ENCODE data around the gene PRDM16. TPM values are rescaled to one million over a fixed set of nuclear protein-coding genes. Genes with fewer than 3 reads are reported as not detected.

Gene PRDM16
- total RNA-seq, 1 donor from 2014 or later: 0.43 TPM

DNA sequence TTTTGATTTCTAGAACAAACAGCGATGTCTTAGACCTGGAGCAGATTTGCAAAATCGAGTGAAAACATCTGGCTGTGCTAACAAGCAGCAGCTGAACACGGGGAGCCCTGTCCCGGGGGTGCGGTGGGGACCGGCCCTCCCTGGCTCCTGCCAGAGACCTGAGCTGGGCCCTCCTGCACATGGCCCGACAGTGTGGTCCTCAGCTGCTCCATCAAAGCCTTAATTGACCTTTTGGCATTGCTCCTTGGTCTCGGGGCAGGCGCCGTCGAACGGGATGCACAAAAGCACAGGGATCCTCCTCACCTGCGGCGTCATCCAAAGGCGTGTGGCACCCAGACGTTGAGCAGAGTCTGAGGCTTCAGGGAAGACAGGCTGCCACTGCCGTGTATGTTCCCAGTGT is 73.2 kb downstream of the PRDM16 start:
- Histone ChIP-seq H3K79me2 (ENCODE audit: insufficient read depth, low read length) (no peaks in the 10 kb centered on the region), H3K4me1 (ENCODE audit: insufficient read depth, low read length) (peaks cover 7% of the 10 kb centered on the region), H3K4me2 (ENCODE audit: low read length) (no peak overlapping the region), H3K27me3 (ENCODE audit: insufficient read depth, low read length) (peaks cover 9% of the 10 kb centered on the region), H3K9ac (ENCODE audit: low read length) (no peak overlapping the region), H3K9me3 (ENCODE audit: insufficient read depth, low read depth, low read length) (no peaks in the 10 kb centered on the region), H3K27ac (ENCODE audit: low read depth, low read length) (no peak overlapping the region), H4K20me1 (ENCODE audit: insufficient read depth, low read length) (peaks cover 44% of the 10 kb centered on the region), H3K36me3 (ENCODE audit: insufficient read depth, low read length) (no peaks in the 10 kb centered on the region), H2AFZ (ENCODE audit: low read depth, low read length) (no peak overlapping the region), H3K4me3 (ENCODE audit: insufficient read depth, low read depth, low read length) (no peak overlapping the region)
- H3K36me3 Mint-ChIP-seq (ENCODE audit: low read depth, unreplicated experiment): no peaks in the 10 kb centered on the region
- no peaks in the 10 kb centered on the region for H3K4me1 Mint-ChIP-seq (ENCODE audit: low read depth, unreplicated experiment)
- TF ChIP-seq EZH2 (IDR thresholded peaks at IDR 0.05; ENCODE audit: insufficient read depth, low read length): no peak
- no peak for TF ChIP-seq CTCF (IDR thresholded peaks at IDR 0.05; ENCODE audit: insufficient read depth, low read depth, low read length)
- no peaks in the 10 kb centered on the region for H3K9me3 Mint-ChIP-seq (ENCODE audit: unreplicated experiment)
- FAIRE-seq (no peak), DNase-seq (ENCODE audit: low read depth) (no peak)
- no peak overlapping the region for H3K4me3 Mint-ChIP-seq (ENCODE audit: unreplicated experiment)
- no peak overlapping the region for H3K27ac Mint-ChIP-seq (ENCODE audit: unreplicated experiment)
- peaks cover 53% of the 10 kb centered on the region for H3K27me3 Mint-ChIP-seq (ENCODE audit: low read depth, unreplicated experiment)

DNA sequence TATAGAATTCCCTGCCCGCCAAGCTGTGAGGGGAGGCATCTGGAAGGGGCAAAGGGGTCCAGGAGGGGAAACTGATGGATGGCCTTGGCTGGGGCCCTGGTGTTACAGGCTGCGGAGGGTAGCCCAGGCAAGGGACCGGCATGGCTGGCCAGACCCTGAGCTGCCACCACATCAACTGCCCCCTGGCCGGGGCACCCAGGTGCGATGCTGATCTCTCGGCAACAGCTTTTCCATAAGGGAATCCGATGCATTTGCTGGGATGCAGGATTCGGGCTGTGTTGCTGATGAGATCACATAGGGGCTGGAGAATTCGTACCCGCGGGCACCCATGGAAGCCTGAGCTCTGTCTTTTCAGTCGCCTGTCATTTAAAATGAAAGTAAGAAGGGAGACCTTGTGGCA is 73.7 kb downstream of the PRDM16 start:
- Histone ChIP-seq H3K27me3 (ENCODE audit: insufficient read depth, low read length) (peaks cover 9% of the 10 kb centered on the region), H3K4me3 (ENCODE audit: insufficient read depth, low read depth, low read length) (no peak overlapping the region), H2AFZ (ENCODE audit: low read depth, low read length) (no peak overlapping the region), H3K79me2 (ENCODE audit: insufficient read depth, low read length) (no peaks in the 10 kb centered on the region), H3K4me1 (ENCODE audit: insufficient read depth, low read length) (peaks cover 7% of the 10 kb centered on the region), H3K36me3 (ENCODE audit: insufficient read depth, low read length) (no peaks in the 10 kb centered on the region), H3K27ac (ENCODE audit: low read depth, low read length) (no peak overlapping the region), H3K4me2 (ENCODE audit: low read length) (no peak overlapping the region), H4K20me1 (ENCODE audit: insufficient read depth, low read length) (peaks cover 46% of the 10 kb centered on the region), H3K9me3 (ENCODE audit: insufficient read depth, low read depth, low read length) (no peaks in the 10 kb centered on the region), H3K9ac (ENCODE audit: low read length) (no peak overlapping the region)
- TF ChIP-seq EZH2 (IDR thresholded peaks at IDR 0.05; ENCODE audit: insufficient read depth, low read length) (no peak), CTCF (IDR thresholded peaks at IDR 0.05; ENCODE audit: insufficient read depth, low read depth, low read length) (no peak)
- H3K36me3 Mint-ChIP-seq (ENCODE audit: low read depth, unreplicated experiment): no peaks in the 10 kb centered on the region
- H3K4me3 Mint-ChIP-seq (ENCODE audit: unreplicated experiment): no peak overlapping the region
- DNase-seq (ENCODE audit: low read depth) (no peak), FAIRE-seq (no peak)
- H3K9me3 Mint-ChIP-seq (ENCODE audit: unreplicated experiment): no peaks in the 10 kb centered on the region
- H3K27ac Mint-ChIP-seq (ENCODE audit: unreplicated experiment): no peak overlapping the region
- peaks cover 53% of the 10 kb centered on the region for H3K27me3 Mint-ChIP-seq (ENCODE audit: low read depth, unreplicated experiment)
- no peaks in the 10 kb centered on the region for H3K4me1 Mint-ChIP-seq (ENCODE audit: low read depth, unreplicated experiment)

DNA sequence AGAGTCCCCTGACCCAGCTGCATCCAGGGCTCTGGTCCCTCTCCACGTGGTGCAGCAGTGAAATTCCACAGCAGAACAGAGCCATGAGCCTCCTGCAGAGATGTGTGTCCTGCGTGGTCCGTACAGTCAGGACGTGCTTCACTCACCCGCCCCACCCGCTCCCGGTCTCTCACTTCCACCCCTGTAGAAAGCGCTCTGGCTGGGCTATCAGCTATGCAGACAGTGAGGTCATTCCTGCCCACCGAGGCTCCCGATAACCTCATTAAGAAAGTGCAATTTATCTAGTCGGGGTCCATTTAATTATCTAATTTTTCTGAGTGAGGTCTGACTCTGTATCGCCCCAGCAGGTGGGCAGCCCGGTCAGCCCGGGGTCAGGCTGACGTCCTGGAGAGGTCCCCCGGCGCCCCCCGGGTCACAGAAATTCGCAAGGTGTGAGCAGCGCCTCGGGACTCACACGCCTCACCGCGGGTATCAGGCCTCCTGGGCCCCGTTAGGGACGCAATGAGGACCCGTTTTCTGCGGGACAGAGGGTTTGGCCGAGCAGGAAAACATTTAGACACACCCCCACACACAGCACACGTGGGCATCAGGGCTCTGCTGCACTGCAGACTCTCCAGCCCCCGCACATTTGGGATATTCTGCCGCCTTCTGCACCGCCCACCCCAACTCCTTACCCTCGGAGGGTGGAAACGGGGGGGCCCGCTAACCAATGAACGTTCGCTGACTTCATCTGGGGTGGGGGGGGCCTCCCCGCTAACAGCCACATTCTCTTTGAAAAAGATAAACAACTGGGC is 76.7 kb downstream of the PRDM16 start:
- DNase-seq (ENCODE audit: low read depth): no peak
- FAIRE-seq: no peak
- peaks cover 29% of the 10 kb centered on the region for H4K20me1 ChIP-seq (ENCODE audit: insufficient read depth, low read length)
- peaks cover 46% of the 10 kb centered on the region for H3K27me3 Mint-ChIP-seq (ENCODE audit: low read depth, unreplicated experiment)
- H3K79me2 ChIP-seq (ENCODE audit: insufficient read depth, low read length): no peaks in the 10 kb centered on the region
- H3K27ac Mint-ChIP-seq (ENCODE audit: unreplicated experiment): no peak overlapping the region
- H3K36me3 ChIP-seq (ENCODE audit: insufficient read depth, low read length): no peaks in the 10 kb centered on the region
- H3K4me1 ChIP-seq (ENCODE audit: insufficient read depth, low read length): no peaks in the 10 kb centered on the region
- no peak overlapping the region for H2AFZ ChIP-seq (ENCODE audit: low read depth, low read length)
- no peak overlapping the region for H3K4me2 ChIP-seq (ENCODE audit: low read length)
- no peaks in the 10 kb centered on the region for H3K4me1 Mint-ChIP-seq (ENCODE audit: low read depth, unreplicated experiment)
- peaks cover 3% of the 10 kb centered on the region for H3K27me3 ChIP-seq (ENCODE audit: insufficient read depth, low read length)
- H3K9me3 ChIP-seq (ENCODE audit: insufficient read depth, low read depth, low read length): no peaks in the 10 kb centered on the region
- no peak overlapping the region for H3K27ac ChIP-seq (ENCODE audit: low read depth, low read length)
- H3K36me3 Mint-ChIP-seq (ENCODE audit: low read depth, unreplicated experiment): no peaks in the 10 kb centered on the region
- TF ChIP-seq EZH2 (IDR thresholded peaks at IDR 0.05; ENCODE audit: insufficient read depth, low read length) (no peak), CTCF (IDR thresholded peaks at IDR 0.05; ENCODE audit: insufficient read depth, low read depth, low read length) (no peak)
- no peak overlapping the region for H3K4me3 ChIP-seq (ENCODE audit: insufficient read depth, low read depth, low read length)
- H3K4me3 Mint-ChIP-seq (ENCODE audit: unreplicated experiment): no peak overlapping the region
- H3K9me3 Mint-ChIP-seq (ENCODE audit: unreplicated experiment): no peaks in the 10 kb centered on the region
- no peak overlapping the region for H3K9ac ChIP-seq (ENCODE audit: low read length)

All from astrocyte (in vitro differentiated cells and primary cell).